C4-2B (cell line): ENCODE data around the gene TRIM49D2.
"Not testable (repeated sequence)": the region's sequence is repeated elsewhere in the genome, so short reads cannot be mapped to it uniquely, and the experiment has no call there.

Experiments used
- H3K27ac ChIP-seq: fragments of 450-650 bp; 2 replicates; pipeline ENCODE4 v1.5.1; 2017
- CTCF ChIP-seq: fragments of 450-650 bp; conservative IDR thresholded peaks from 2 replicates; pipeline ENCODE4 v1.5.1; 2017; ENCODE audit warnings: mild to moderate bottlenecking
- ZFX ChIP-seq: fragments of 450-650 bp; IDR thresholded peaks from 2 replicates; pipeline ENCODE4 v1.6.1; 2017

Gene TRIM49D2, protein sequence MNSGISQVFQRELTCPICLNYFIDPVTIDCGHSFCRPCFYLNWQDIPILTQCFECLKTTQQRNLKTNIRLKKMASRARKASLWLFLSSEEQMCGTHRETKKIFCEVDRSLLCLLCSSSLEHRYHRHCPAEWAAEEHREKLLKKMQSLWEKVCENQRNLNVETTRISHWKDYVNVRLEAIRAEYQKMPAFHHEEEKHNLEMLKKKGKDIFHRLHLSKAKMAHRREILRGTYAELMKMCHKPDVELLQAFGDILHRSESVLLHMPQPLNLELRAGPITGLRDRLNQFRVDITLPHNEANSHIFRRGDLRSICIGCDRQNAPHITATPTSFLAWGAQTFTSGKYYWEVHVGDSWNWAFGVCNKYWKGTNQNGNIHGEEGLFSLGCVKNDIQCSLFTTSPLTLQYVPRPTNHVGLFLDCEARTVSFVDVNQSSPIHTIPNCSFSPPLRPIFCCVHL

DNA sequence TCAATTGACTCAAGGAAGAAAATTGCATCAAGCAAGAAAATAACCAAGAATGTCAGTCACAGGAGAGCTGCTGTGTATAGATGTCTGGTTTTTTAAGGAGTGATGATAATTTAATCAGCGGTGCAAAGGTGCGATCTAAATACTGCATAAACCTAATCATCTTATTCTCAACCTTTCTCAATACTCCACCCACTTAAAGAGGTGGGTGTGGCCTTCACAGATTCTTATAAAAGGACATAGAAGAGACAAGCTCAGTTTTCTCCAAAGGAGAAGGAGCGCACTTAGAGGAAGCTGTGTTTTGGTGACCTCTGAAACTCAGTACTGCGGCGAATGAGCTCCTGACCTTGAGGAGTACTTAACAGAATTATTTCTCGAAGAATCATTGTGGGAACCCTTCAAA, at the start of gene TRIM49D2:
Gene TRIM49D2 (plus strand): TSS at position 301 of the 400 bp plus-strand sequence. CDS start 2,698 bp downstream, outside the sequence.
- not testable (repeated sequence) for H3K27ac ChIP-seq

GRCh38 chr11:89877511-89877910, 46.4 kb upstream of the TRIM49D2 start:
- not testable (repeated sequence) for H3K27ac ChIP-seq

GRCh38 chr11:89893245-89893644, 30.6 kb upstream of the TRIM49D2 start:
- not testable (repeated sequence) for H3K27ac ChIP-seq

DNA sequence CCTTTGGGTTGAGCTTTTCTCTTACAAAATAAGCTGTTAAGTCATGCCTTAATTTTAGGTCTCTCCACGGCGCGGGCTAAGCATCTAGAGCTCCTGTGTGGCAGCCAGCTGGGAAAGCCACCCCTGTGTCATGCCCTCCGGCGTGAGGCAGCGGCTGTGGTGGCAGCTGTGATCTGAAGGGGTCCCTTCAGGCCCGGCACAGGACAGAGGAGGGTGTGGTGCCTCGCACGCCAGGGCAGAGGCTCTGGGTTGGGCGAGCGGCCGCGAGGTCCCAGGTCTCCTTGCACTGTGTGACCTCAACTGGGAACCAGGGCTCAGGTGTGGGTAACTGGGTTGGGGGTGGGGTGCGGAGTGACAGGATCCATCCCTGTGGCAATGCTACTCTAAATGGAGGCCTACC, 23.1 kb upstream of the TRIM49D2 start:
- not testable (repeated sequence) for H3K27ac ChIP-seq

GRCh38 chr11:89922195-89922660, 1.6 kb upstream of the TRIM49D2 start, which contains the start of gene TRIM49D1:
TRIM49D1 (minus strand) TSS chr11:89922245; CDS start chr11:89917710, 4,535 bp downstream.
- no peak within 1 kb of the TSS for H3K27ac ChIP-seq
- no peak for TF ChIP-seq CTCF
- TF ChIP-seq ZFX, result no peak

DNA sequence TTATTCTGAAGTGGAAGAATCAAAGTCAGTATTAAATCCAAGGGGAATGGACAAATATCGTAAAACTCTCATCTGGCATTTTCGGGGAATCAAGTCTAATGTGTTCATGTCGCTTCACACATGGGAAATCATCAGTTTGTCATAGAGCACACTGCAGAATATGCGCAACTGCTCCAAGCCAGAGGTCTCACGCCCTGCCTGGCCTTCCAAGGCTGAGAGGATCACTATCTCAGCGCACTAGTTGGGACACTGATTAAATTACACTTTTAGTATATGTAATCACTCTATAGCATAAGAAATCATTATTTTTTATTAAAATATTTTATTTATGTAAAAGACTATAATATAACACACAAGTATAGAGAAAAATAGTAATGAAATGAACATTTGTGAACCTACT, 37.0 kb downstream of the TRIM49D2 start:
- not testable (repeated sequence) for H3K27ac ChIP-seq

- H3K27ac ChIP-seq, result not testable (repeated sequence)
These were observed 41.9 kb downstream of the TRIM49D2 start, which contains the start of gene TRIM64 for GRCh38 chr11:89965737-89966136. TRIM64 (plus strand) TSS chr11:89966037; CDS start chr11:89968504, 2,467 bp downstream.
